Psoas muscle (tissue), 8 donors: Measurements from ENCODE around the gene DYNC2I2. TPM values are rescaled to one million over a fixed set of nuclear protein-coding genes. Genes with fewer than 3 reads are reported as not detected.

ENCODE experiments used
- ATAC-seq, 4 donors: fragments of 200-7000 bp; cut with Tn5 transposase; one replicate each; pipeline ENCODE4 v1.9.1; 2020; ENCODE audit warnings: moderate library complexity in 3 of 4, mild to moderate bottlenecking in 2 of 4
- DNase-seq, 2 donors: peaks; one replicate each; pipeline ENCODE4 v3.0.0-alpha.2; 2020
- H3K27ac ChIP-seq: fragments of 200-600 bp; one replicate; pipeline ENCODE4 v1.8.0; 2022
- H3K27me3 ChIP-seq, 3 donors: fragments of 200-600 bp in 1 of 3; one replicate each; pipeline versions ENCODE4 v1.6.1 to v1.8.0; 2013 to 2022; ENCODE audit warnings: low read length in 2 of 3, mild to moderate bottlenecking in 2 of 3, moderate library complexity in 1 of 3; ENCODE audit not compliant: insufficient read depth in 3 of 3
- H3K36me3 ChIP-seq, 2 donors: fragments of 200-600 bp in 1 of 2; one replicate each; pipeline versions ENCODE4 v1.6.1 to v1.8.0; 2013 to 2022; ENCODE audit warnings: low read depth in 1 of 2, mild to moderate bottlenecking in 1 of 2, moderate library complexity in 1 of 2; ENCODE audit not compliant: insufficient read depth in 1 of 2
- H3K4me1 ChIP-seq: fragments of 200-600 bp; one replicate; pipeline ENCODE4 v1.8.0; 2022
- H3K4me3 ChIP-seq: fragments of 200-600 bp; one replicate; pipeline ENCODE4 v1.8.0; 2022; ENCODE audit warnings: mild to moderate bottlenecking
- H3K9me3 ChIP-seq: fragments of 200-600 bp; one replicate; pipeline ENCODE4 v1.8.0; 2022
- WGBS, 3 donors: extraction: QIAGEN DNeasy Blood & Tissue Kit; methylation state at CpG; one replicate each; pipeline versions ENCODE4 v1.1.6 to v1.1.7; 2013; 5-methylcytosine and 5-hydroxymethylcytosine counted together
- intact Hi-C, 2 donors: fragments of 100-400 bp; cut with DNase I; formaldehyde crosslinking; loops; one replicate each; pipeline versions ENCODE4 v1.11.0 to v1.14.2; 2022
- polyA plus RNA-seq, 3 donors: library from polyadenylated mRNA; stranded (reverse); fragments of 200-250 nt; gene quantifications; one replicate each; pipeline ENCODE4 v1.2.3, GENCODE V29; 2013
- total RNA-seq, 4 donors: library from RNA; stranded (reverse); fragmentation: NEBNext Ultra II Directional in 2 of 4; extraction: Animal tissue kit (Norgen Biotek cat#: 25700) in 2 of 4; gene quantifications; one replicate each; pipeline versions ENCODE4 v1.2.1 to v1.2.4, GENCODE V29; 2021 to 2023
- TF ChIP-seq, protein P1 (sequence below): fragments of 200-600 bp; IDR thresholded peaks from one replicate; pipeline ENCODE4 v1.8.0; 2022; ENCODE audit warnings: antibody characterized with exemption
- donor health status: healthy with polysubstance abuse.
- donor health status: DM: no; HTN: no; CAD: no; lungs with moderate emphysema.
- donor health status: Bipolar disorder and iron deficiency.
- donor health status: healthy.
- donor health status: DM: yes; HTN: yes; CAD: no.
- donor health status: DM: no; HTN: no; CAD: no.
- donor health status: DM: no; HTN: no; CAD: no.
- donor health status: DM: yes; HTN: yes; CAD: no.

DYNC2I2 gene
- total and polyA plus RNA-seq, 7 donors, result 6.3 to 29.1 (median 10.3) TPM

- Histone ChIP-seq H3K9me3 (no peaks in the 10 kb centered on the region), H3K4me3 (no peak overlapping the region), H3K27ac (no peak overlapping the region), H3K4me1 (no peaks in the 10 kb centered on the region), H3K27me3 (no peaks in the 10 kb centered on the region), H3K36me3 (peaks cover 17 to 100% of the 10 kb centered on the region in 2 donors)
- ATAC-seq (peak in 1 of 4 donors; percentile 80), DNase-seq (no peak)
- WGBS, 3 donors, result 68 to 86% (median 83%) methylated on average over 8 of the region's 8 CpGs
- TF ChIP-seq, protein P1, sequence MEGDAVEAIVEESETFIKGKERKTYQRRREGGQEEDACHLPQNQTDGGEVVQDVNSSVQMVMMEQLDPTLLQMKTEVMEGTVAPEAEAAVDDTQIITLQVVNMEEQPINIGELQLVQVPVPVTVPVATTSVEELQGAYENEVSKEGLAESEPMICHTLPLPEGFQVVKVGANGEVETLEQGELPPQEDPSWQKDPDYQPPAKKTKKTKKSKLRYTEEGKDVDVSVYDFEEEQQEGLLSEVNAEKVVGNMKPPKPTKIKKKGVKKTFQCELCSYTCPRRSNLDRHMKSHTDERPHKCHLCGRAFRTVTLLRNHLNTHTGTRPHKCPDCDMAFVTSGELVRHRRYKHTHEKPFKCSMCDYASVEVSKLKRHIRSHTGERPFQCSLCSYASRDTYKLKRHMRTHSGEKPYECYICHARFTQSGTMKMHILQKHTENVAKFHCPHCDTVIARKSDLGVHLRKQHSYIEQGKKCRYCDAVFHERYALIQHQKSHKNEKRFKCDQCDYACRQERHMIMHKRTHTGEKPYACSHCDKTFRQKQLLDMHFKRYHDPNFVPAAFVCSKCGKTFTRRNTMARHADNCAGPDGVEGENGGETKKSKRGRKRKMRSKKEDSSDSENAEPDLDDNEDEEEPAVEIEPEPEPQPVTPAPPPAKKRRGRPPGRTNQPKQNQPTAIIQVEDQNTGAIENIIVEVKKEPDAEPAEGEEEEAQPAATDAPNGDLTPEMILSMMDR, result no peak
- intact Hi-C loops, result no loop called here
Measured at GRCh38 chr9:128617943-128618342, 38.7 kb downstream of the DYNC2I2 start.

DNA sequence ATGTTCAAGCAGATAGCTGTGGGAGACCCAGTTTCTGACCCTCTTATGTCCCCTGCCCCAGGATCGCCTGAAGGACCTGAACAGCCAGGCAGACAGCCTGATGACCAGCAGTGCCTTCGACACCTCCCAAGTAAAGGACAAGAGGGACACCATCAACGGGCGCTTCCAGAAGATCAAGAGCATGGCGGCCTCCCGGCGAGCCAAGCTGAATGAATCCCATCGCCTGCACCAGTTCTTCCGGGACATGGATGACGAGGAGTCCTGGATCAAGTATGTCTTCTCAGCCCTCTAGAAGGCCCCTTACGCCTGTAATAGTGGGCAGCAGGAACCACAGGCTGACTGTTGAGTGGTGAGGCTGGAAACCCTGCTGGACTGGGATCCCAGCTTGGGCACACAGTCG is 41.1 kb downstream of the DYNC2I2 start:
- ATAC-seq (no peak), DNase-seq (no peak)
- 94 to 95% (median 94%) methylated on average over 12 of the region's 12 CpGs for WGBS, 3 donors
- Histone ChIP-seq H3K9me3 (no peaks in the 10 kb centered on the region), H3K4me1 (no peaks in the 10 kb centered on the region), H3K27me3 (no peaks in the 10 kb centered on the region), H3K27ac (no peak overlapping the region), H3K4me3 (no peak overlapping the region), H3K36me3 (peaks cover 22 to 99% of the 10 kb centered on the region in 2 donors)
- TF ChIP-seq, protein P1, result no peak
- intact Hi-C loops, result no loop called here

DNA sequence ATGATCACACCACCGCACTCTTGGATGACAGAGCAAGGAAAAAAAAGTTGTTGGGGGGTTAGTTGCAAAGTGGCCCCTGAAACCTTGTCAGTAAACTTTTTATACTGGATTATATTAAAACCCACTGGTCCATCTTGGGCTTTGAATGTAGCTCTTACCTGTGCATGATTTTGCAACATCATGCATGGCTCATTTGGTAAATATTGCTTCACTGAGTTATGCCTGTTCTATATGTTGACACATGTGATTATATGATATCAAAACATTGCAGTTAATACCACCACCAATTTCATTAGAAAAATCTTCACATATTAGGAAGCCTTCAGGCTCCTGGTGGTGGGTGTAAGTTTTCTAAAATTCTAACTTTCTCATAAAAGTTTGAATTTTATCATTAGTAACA is 41.9 kb downstream of the DYNC2I2 start:
- intact Hi-C loops, result no loop called here
- TF ChIP-seq, protein P1, result no peak
- Histone ChIP-seq H3K4me1 (no peaks in the 10 kb centered on the region), H3K4me3 (no peak overlapping the region), H3K36me3 (peaks cover 25 to 99% of the 10 kb centered on the region in 2 donors), H3K9me3 (no peaks in the 10 kb centered on the region), H3K27me3 (no peaks in the 10 kb centered on the region), H3K27ac (no peak overlapping the region)
- 97 to 100% (median 100%) methylated on average over 1 of the region's 1 CpG for WGBS, 3 donors
- DNase-seq, result no peak
- ATAC-seq, result no peak

DNA sequence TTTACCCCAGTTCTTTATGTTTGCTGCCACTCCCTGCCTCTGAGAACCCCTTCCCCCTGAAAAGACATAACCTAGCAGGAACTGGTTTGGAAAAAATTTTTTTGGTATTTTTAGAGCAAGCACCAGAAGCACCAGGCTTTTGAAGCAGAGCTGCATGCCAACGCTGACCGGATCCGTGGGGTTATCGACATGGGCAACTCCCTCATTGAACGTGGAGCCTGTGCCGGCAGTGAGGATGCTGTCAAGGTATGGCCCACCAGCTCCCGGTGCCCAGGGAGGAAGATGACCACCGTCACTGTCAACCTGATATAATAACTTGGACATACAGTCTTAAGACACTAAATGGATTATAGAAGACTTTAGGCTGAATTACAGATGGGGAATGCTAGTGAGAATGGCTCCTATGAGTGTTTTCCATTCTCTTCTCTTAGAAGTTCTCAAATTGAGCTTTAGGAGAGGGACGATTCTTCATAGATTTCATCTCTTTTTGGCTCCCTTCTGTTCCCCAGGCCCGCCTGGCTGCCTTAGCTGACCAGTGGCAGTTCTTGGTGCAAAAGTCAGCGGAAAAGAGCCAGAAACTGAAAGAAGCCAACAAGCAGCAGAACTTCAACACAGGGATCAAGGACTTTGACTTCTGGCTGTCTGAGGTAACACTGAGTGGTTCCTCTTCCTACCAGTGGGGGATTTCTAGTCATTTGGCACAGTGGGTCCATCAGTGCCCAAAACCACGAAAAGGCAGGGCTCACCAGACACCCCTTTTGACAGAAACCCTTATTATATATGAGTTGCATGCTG is 44.9 kb downstream of the DYNC2I2 start:
- Histone ChIP-seq H3K4me3 (no peak overlapping the region), H3K36me3 (peaks cover 22 to 99% of the 10 kb centered on the region in 2 donors), H3K9me3 (no peaks in the 10 kb centered on the region), H3K27me3 (no peaks in the 10 kb centered on the region), H3K4me1 (peaks cover 16% of the 10 kb centered on the region), H3K27ac (no peak overlapping the region)
- TF ChIP-seq, protein P1, result no peak
- ATAC-seq (no peak), DNase-seq (no peak)
- WGBS, 3 donors, result 95 to 97% (median 96%) methylated on average over 12 of the region's 12 CpGs
- intact Hi-C loops, result no loop called here
